GM15510 (cell line): ENCODE data around the gene FBXL7.

Experiments used
- POLR2A ChIP-seq: IDR thresholded peaks from 3 replicates; pipeline ENCODE4 v1.6.1; 2011; ENCODE audit warnings: borderline replicate concordance; ENCODE audit not compliant: insufficient read length; ENCODE audit errors: extremely low read depth

Gene FBXL7

DNA sequence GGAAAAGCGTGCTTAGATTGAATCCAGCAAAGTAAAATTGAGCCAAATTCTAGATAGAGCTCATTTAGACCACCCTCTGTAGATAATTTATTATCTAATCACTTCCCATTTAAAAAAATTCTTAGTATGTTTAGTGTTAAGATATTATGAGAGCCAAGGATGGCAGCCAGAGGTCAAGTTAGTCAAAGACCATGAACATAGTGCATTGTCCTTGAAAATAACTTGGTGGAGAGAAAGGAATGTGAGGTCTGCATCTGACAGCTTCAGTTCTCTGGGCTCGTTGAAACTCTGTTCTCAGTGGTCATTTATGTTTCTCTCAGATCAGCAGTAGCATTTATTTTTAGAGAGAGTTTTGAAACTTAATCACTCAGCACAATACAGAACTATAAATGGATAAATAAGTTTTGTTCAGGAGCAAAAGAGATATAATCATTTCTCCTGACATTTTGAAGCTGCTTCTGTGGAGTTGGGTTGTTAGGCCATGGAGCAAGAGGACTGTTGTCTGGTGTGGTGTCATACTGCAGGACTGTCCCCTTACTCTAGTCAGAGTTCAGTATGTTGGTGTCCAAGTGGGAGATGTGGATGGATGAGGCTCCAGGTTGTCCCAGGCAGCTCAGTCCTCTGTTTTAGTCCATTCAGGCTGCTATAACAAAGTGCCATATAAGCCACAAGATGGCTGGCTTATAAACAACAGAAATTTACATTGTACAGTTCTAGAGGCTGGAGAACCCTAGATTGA, 337.7 kb downstream of the FBXL7 start:
- TF ChIP-seq POLR2A, result no peak

DNA sequence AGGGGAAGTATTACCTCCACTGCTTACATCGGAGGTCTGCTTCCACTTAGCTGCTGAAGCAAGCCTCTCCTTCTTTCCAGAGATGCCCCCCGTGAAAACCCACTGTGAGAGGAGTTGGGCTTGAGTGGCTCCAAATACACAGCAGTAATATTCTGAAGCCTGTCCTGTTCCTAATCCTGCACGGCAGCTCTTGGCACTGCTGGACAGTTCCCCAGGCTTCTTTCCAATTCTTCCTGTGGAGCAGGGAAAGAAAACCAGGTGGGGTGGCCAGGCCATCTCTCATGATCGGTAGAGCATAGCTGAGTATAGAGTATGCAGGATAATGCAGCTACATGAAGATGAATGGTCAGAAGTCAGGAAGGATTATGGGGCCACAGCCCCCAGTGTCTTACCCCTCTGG, 344.3 kb downstream of the FBXL7 start:
- TF ChIP-seq POLR2A, result no peak

DNA sequence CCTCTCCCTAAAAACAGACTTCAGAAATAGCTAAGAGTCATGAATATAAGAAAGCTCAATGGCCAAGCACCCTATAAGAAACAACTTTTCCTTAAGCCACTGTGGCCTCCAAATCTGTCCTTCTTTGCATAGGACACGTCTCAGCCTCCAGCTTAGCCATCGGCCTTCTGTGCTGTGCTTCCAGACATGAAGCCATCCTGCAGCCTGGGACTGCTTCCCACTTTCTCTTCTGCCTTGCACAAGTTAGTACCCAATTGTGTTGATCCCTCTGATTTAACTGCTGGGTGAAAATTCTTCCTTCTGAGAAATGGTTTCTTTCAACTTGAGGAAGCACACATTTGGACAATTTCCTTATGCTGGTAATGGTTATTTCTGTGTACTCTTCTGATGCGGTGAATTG, 344.9 kb downstream of the FBXL7 start:
- TF ChIP-seq POLR2A, result no peak

DNA sequence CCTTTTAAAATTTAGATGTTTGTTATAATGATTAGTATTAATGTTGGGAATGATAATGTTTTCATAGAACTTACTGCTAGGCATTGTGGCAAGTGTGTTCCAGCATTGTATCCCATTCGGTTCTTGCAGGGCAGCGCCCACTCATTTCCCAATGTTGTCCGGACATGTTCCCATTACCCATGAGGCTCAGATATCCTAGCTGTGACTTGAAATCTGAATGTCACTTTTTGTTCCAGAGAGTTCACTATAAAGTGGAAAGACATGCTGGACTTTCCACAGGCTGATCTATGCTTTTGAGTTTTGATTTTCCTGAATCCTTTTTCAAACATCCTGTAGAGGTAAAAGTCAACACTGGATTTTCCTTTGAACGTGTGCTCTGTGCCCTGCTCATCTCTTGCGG, 350.6 kb downstream of the FBXL7 start:
- no peak for TF ChIP-seq POLR2A

DNA sequence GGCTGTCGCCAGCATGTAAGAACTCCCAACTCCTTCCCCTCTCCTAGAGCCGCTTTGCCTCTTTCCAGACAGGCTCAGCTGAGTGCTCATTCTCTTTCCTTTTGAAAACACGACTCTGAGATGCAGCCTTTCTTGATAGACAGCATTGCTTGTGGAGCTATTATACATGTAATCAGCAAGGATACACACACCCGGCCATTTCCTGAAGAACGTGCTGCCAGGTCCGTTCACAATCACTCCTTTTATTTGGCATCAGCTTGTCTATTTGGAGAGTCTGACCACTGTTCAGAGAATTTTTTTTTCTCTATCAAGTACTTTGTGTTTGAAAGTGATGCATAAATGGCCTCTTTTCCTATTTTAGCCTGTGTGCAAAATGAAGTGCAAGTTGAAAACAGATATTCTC, 351.0 kb downstream of the FBXL7 start:
- TF ChIP-seq POLR2A, result no peak

DNA sequence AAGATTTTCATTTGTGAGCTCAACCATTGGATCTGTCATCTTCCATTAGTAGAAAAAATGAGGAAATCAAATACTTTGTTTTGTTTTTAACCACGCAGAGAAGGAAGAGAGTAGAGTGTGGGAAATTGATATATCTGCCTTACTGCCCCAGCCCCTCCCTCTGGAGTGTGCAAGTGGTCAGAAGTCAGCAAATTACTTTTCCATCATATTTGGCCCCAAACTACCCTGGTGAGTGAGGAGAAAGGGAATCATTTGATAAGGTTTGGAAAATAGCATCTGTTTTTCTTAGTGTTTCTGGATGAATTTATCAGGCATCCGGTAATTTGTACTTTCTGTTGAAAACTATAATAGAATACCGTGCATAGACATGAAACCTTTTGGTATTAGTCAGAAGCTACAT, 352.2 kb downstream of the FBXL7 start:
- no peak for TF ChIP-seq POLR2A

DNA sequence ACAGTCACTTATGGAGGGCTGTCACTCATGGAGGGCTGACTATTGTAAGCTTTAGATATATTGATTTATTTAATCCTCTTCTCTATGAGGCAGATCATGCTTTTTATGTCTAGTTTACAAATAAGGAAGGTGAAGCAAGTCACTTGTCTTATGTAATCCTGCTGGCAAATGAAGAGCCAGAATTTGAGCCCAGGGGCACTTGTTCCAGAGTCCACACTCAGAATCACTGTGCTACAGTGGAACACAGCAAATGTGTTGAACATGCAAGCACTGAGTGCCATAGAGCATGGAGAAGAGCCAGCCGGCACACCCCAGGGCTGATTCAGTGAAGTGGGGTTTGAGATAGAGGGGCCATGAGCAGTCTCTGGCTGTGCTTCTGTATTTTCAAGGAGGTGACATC, 353.0 kb downstream of the FBXL7 start:
- TF ChIP-seq POLR2A, result no peak

DNA sequence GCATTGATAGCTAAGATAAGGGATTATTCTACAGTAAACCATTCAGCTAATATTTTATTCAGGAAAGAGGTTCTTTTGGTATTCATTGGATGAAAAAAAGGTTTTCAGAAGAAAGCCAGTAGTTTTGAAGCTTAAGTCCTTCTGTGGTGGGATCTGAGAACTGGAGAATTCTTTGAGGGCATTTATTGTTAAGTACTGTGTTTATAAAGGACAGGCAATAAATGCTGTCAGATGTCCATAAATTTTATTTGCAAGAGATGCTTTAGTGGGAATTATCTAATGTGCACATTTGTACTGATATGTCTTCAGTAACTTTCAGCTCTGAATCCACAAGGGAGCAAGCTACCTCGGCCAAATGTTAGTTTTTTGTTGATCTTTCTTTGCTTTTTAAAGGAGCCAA, 358.3 kb downstream of the FBXL7 start:
- no peak for TF ChIP-seq POLR2A

DNA sequence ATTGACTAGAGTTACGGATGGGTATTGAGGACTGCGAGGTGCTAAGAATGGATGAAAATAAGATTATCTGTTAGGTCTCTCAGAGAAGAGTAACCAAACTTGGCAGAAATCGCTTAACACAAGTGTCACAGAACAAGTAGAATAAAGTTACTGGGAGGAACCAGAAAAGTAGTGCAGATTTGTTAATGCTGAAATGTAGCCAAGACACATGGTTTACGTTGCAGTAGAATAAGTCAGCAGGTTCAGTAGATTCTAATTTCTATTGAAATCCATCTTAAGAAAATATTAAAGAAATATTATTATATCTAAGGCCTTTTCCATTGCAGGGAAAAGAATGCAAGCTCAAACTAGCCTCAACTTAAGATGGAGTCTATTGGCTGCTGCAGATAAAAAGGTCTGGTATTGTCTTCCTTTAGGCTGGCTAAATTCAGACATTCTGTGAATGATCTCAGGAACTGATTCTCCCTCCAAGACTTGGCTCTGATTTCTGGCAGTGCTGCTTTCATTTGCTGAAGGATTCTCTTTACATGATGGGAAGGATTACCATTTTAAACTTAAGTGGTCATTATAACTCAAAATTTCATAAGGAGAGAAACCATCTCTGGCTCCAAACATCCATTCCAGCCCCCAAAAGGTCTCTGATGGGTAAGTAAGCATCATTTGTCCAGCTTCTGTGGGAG, 364.7 kb downstream of the FBXL7 start:
- TF ChIP-seq POLR2A, result no peak

DNA sequence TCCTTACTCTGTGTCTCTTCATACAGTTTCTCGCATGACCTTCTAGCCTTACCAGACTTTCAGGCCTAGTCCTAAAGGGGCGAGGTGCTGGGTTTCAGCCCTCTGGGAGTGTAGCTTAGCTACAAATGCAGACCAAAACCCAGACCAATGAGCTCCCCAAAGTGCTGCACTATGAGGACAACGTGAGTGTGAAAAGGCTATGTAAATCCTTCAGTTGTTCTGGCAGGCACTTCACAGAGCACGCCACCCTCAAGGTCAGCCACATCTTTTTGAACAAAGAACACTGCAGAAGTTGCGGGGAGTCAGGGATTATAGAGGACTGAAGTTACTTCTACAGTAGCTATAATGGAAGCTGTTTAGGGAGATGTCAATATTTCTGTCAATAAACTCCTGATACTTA, 377.9 kb downstream of the FBXL7 start:
- TF ChIP-seq POLR2A, result no peak

DNA sequence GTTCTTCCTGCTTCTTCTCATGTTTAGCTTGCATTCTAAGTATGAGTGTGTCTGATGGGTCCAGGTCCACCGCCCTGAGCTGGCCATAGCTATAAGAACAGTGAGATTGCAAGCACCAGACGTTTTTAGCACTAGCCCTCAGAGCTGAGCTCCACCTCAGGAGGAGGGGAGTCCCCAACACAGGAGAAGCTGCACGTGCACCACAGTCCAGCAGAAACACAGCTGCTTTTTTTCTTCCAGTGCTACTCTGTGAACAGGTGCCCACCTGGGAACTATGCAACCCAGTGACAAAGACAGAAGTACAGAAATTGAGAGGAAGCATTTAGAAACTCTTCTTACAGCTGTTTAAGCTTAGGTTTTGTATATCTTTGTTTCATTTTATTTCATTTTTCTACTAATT, 380.2 kb downstream of the FBXL7 start:
- TF ChIP-seq POLR2A, result no peak

DNA sequence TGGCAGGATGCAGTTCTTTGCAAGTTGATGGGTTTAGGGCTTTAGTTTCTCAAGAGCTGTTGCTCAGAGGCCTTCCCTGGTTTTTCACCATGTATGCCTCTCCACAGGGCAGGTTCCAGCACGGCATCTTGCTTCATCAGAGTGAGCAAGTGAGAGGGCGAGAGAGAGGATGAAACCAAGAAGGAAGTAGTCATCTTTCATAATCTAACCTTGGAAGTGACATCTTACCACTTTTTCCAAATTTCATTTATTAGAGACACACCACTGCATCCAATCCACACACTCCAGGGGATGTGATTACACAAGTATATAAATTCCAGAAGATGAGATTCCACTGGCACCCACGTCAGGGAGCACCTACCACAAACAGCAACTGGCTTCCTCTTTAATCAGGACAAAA, 385.2 kb downstream of the FBXL7 start:
- no peak for TF ChIP-seq POLR2A

DNA sequence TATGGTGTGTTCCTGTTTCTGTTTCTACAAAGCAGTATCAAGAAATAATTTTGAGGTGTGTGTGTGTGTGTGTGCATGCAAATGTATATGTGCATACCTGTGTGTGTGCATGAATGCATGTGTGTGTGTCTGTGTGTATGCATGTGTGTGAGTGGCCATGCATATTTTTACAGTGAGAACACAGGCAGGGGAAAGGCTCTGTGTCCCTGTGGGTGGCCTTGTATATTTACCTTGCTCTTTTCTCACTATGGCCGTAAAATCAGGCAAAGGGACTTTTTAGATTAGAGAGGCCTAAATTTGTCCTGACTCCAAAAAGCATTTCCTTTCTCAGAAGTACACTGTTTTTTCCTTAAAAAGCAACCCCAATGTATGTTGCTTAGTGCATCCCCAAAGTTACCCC, 386.2 kb downstream of the FBXL7 start:
- no peak for TF ChIP-seq POLR2A

DNA sequence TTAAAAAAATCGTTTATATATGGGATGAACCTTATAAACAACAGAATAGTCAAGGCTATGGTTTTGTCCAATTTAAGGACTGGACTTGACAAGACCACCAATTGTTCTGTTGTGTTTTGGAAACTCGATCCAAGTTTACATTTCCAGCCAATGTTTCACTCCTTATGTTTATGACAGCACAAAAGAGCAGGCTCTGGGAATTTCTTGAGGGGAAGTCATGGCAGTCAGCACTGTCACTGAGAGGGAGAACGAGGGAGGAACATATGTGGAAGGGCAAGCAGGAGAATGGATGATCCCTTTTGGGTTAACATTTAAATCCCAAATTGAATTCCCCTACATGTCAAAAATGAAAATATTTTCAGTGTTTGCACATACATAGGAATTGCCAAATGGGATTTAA, 387.1 kb downstream of the FBXL7 start:
- TF ChIP-seq POLR2A, result no peak

DNA sequence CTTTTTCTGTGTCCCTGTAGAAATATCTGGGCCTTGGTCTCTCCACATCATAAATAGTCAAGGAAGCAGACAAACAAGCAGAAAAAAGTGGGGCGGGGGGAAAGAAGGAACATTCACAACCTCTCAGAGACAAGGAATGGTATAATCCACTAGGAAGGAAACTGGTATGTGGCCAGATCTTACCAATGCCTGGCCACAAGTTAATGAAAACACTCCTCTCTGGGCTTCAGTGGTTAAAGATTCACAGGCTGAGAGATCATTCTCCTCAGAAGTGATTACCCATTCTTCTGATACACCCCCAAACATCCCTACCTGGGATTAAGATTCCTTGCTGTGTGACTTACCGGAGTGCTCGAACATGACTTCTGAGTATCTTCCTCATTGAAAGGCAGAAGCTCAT, 389.0 kb downstream of the FBXL7 start:
- no peak for TF ChIP-seq POLR2A

DNA sequence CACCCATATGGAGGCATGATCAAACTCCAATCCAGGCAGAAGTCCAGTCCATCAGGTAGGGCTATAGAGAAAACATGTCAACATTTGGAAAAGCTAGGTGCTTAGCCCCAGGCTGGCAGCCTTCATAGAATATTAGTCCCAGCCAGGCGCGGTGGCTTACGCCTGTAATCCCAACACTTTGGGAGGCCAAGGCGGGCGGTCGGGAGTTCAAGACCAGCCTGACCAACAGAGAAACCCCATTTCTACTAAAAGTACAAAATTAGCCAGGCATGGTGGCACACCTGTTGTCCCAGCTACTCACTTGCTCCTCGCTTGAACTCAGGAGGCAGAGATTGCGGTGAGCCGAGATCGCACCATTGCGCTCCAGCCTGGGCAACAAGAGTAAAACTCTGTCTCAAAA, 393.9 kb downstream of the FBXL7 start:
- TF ChIP-seq POLR2A, result no peak
